Stimulated activated memory B cell treated with anti-CD40 and anti-IgM and Interleukin-4, amounts not matched to agents 10 μg/mL and 1 μg/mL and 100 μg/mL, for 72 hours (primary cell): ENCODE measurements around the gene AVPR1B.
A peak's percentile ranks its signal among the peaks of the same experiment; 100 is the strongest.

Experiments
- ATAC-seq: fragments of 150-1000 bp; cut with Tn5 transposase; 2 replicates; pipeline ENCODE4 v1.10.0; 2021
- H3K27ac Mint-ChIP-seq: one replicate; pipeline ENCODE4 v1.8.0; 2022; ENCODE audit warnings: mild to moderate bottlenecking, mixed read lengths
- H3K27me3 Mint-ChIP-seq: one replicate; pipeline ENCODE4 v1.8.0; 2022; ENCODE audit warnings: mixed read lengths
- H3K36me3 Mint-ChIP-seq: one replicate; pipeline ENCODE4 v1.8.0; 2022; ENCODE audit warnings: mixed read lengths
- H3K4me1 Mint-ChIP-seq: one replicate; pipeline ENCODE4 v1.8.0; 2022; ENCODE audit warnings: mixed read lengths
- H3K4me3 Mint-ChIP-seq: one replicate; pipeline ENCODE4 v1.8.0; 2022; ENCODE audit warnings: mild to moderate bottlenecking, moderate library complexity, mixed read lengths
- H3K9me3 Mint-ChIP-seq: one replicate; pipeline ENCODE4 v1.8.0; 2022; ENCODE audit warnings: mixed read lengths

Gene AVPR1B

DNA sequence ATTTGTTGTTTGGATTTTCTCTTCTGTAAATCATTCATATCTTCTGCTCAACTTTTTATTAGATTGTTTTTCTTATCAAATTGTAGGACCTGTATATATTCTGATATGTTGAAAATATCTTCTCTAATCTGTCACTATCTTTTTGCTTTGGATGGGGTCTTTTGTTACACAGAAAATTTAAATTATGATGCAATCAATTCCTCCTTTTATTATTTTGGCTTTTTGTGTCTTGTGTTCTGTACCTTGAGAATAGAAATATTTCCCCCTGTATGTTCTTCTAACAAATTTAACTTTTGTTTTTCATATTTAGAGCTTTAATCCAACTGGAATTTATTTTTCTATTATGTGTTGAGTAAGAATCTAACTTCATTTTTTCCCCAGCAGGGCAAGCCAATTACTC lies 3.2 kb upstream of the AVPR1B start:
- Mint-ChIP-seq H3K4me3 (no peak overlapping the region), H3K27ac (no peak overlapping the region), H3K4me1 (peaks cover 19% of the 10 kb centered on the region), H3K36me3 (peaks cover 9% of the 10 kb centered on the region), H3K9me3 (peaks cover 8% of the 10 kb centered on the region), H3K27me3 (peaks cover 60% of the 10 kb centered on the region)
- ATAC-seq, result no peak

DNA sequence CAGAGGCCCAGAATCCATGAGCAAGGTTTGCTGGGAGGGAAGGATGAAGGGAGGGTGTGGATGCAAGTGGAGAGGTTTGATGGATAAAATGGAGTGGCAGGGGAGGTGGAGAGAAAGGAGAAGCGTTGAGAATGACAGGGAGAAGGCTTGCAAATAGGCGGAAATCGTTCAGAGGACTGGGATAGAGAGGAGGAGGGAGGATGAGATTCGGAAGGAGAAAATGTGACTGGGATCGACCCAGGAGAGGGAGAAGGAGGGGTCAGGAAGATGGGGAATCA lies 376 bp downstream of the AVPR1B start:
- peak overlapping the region; percentile 58 for H3K27ac Mint-ChIP-seq
- H3K27me3 Mint-ChIP-seq, result peaks cover 50% of the 10 kb centered on the region
- peak overlapping the region; percentile 73 for H3K4me3 Mint-ChIP-seq
- peaks cover 19% of the 10 kb centered on the region for H3K4me1 Mint-ChIP-seq
- peaks cover 8% of the 10 kb centered on the region for H3K36me3 Mint-ChIP-seq
- H3K9me3 Mint-ChIP-seq, result peaks cover 6% of the 10 kb centered on the region
- ATAC-seq, result no peak

DNA sequence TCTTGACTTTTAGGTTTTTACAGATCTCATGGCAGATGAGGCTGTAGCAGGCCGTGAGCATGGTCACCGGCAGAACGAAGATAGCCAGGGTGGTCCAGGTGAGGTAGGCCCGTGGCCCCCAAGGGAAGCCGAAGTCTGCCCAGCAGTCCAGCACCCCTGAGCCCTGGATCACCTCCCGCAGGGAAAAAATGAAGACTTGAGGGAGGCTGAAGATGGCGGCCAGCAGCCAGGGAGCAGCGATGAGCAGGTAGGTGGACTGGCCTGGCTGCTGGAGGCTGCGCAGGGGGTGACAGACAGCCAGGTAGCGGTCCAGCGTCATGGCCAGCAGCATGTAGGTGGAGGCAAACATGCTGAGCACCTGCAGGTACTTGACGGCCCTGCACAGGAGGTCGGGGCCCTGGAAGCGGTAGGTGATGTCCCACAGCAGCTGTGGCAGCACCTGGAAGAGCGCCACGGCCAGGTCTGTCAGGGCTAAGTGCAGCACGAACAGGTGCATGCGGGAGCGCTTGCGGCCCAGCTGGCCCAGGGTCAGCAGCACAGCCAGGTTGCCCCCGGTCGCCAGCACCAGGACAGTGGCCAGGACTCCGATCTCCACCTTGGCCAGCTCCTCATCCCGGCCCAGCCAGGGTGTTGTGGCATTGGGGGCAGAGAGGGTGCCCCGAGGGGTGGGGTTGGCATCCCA lies 856 bp downstream of the AVPR1B start:
- Mint-ChIP-seq H3K4me3 (peak overlapping the region; percentile 73), H3K9me3 (peaks cover 2% of the 10 kb centered on the region), H3K4me1 (peaks cover 19% of the 10 kb centered on the region), H3K27ac (peak overlapping the region; percentile 58), H3K27me3 (peaks cover 48% of the 10 kb centered on the region), H3K36me3 (peaks cover 3% of the 10 kb centered on the region)
- ATAC-seq, result no peak

DNA sequence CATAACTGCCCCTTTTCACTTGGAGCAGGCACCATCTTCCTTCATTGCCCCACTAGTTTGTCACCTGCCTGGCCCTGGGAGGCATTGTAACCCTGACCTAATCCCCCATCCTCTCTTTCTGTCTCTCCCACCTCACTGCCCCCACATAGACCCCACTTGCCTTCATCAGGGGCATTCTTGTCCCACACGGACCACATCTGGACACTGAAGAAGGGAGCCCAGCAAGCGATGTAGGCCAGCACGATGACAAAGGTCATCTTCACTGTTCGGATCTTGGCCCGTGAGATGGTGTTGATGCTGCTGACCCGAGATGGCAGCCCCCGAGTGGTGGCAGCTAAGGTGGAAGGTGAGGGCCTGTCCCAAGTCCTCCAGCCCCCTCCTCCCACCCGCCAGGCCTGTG lies 1.4 kb downstream of the AVPR1B start:
- no peak for ATAC-seq
- peak overlapping the region; percentile 58 for H3K27ac Mint-ChIP-seq
- peaks cover 19% of the 10 kb centered on the region for H3K4me1 Mint-ChIP-seq
- H3K36me3 Mint-ChIP-seq, result no peaks in the 10 kb centered on the region
- H3K27me3 Mint-ChIP-seq, result peaks cover 42% of the 10 kb centered on the region
- no peak overlapping the region for H3K4me3 Mint-ChIP-seq
- H3K9me3 Mint-ChIP-seq, result no peaks in the 10 kb centered on the region

DNA sequence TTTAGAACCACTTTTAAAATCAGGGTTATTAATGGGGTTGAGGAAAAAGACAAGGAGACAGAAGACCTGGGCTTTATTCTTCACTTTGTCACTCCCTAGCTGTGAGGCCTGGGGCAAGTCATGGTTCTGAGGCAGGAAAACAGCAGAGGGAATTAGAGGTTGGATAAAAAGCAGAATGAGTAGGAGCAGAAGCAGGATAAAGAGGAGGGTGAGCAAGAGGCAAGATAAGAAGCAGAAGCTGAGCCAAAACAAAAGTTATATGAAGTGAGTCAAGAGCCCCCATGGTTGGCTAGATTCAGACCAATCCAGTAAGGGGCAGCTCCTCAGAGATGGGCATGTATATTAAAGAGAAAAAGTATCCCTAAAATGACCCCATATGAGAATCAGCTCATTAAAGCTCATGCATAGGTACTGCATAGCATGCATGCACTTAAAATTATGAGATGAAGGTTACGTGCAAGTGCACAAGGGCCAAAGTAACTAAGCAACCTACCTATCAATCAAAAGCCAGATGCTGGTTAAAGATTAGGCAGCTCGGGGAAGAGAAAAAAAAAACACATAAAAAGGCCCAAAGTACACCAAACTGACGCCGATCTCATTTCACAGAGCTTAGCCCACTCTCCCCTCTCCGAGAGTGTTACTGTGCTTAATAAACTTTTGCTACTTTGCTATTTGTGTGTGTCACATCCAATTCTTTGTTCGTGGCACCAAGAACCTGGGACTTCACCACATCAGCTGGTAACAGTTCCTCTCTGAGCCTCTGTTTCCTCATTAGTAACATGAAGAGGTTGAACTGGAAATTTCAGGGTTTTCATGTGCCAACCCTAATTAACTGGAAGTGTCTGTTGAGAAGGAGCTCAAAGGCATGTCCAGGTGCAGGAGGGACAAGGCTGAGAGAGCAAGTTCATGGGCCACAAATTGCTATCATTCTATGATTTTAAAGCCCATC lies 2.2 kb downstream of the AVPR1B start:
- no peak for ATAC-seq
- no peaks in the 10 kb centered on the region for H3K36me3 Mint-ChIP-seq
- no peaks in the 10 kb centered on the region for H3K9me3 Mint-ChIP-seq
- no peak overlapping the region for H3K4me3 Mint-ChIP-seq
- peaks cover 19% of the 10 kb centered on the region for H3K4me1 Mint-ChIP-seq
- no peak overlapping the region for H3K27ac Mint-ChIP-seq
- peaks cover 34% of the 10 kb centered on the region for H3K27me3 Mint-ChIP-seq

DNA sequence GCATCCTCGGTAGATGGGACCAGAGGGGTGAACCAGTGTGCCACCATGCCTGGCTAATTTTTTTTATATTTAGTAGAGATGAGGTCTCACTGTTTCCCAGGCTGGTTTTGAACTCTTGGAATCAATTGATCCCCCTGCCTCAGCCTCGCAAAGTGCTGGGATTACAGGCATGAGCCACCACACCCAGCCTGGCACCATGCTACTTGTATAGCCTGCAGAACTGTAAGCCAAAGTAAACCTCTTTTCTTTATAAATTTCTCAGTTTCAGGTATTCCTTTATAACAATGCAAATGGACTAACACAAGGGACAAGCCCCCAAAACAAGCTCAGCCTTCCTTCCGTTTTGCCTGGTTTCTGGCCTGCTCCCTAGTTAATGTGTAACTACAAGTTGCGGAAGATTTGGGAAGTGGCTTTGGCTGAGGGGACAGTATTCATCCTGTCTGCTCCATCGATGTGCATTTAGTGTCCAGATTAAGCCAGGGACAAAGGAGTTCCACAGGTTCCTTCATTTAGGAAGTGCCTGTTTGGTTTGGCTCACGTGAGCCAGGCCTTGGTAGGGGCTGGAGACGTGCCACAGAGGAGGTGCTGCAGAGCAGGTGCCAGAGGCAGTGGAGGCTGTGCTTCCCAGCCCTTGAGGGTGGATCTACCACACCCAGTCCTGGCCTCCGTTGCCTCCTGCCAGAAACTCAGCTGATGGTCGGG lies 4.4 kb downstream of the AVPR1B start:
- Mint-ChIP-seq H3K4me1 (peaks cover 13% of the 10 kb centered on the region), H3K27me3 (peaks cover 15% of the 10 kb centered on the region), H3K4me3 (no peak overlapping the region), H3K9me3 (no peaks in the 10 kb centered on the region), H3K27ac (no peak overlapping the region), H3K36me3 (no peaks in the 10 kb centered on the region)
- ATAC-seq, result no peak

DNA sequence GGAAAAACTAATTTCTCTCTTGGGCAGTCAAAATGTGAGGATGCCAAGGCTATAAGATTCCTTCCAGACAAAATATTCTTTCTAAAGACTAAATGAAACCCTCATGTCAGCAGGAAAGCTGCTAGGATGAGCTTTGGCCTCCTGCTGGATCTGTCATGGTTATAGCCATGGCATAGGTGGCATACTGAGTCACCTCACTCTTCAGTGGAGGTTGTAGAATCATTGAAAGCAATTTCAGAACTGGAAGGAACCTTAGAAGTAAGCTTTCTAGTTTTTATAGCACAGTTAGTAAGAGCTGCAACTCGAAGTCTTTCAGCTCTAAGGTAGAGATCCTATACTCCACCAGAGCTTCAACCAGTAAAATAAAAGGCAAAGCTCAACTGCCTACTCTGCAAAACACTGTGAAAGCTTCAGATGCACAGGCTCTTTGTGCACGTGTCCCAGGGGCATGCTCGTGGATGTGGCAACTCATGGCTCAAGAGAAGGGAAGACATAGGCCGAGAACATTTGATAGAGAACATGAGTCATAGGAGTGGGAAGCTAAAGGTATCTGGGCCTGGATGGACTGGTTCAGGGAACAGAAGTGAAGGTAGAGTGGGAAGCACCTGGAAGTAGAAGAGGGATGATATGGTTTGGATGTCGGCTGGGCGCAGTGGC lies 5.8 kb downstream of the AVPR1B start:
- no peaks in the 10 kb centered on the region for H3K36me3 Mint-ChIP-seq
- H3K4me1 Mint-ChIP-seq, result peaks cover 5% of the 10 kb centered on the region
- peaks cover 2% of the 10 kb centered on the region for H3K27me3 Mint-ChIP-seq
- ATAC-seq, result no peak
- H3K27ac Mint-ChIP-seq, result no peak overlapping the region
- H3K4me3 Mint-ChIP-seq, result no peak overlapping the region
- no peaks in the 10 kb centered on the region for H3K9me3 Mint-ChIP-seq

DNA sequence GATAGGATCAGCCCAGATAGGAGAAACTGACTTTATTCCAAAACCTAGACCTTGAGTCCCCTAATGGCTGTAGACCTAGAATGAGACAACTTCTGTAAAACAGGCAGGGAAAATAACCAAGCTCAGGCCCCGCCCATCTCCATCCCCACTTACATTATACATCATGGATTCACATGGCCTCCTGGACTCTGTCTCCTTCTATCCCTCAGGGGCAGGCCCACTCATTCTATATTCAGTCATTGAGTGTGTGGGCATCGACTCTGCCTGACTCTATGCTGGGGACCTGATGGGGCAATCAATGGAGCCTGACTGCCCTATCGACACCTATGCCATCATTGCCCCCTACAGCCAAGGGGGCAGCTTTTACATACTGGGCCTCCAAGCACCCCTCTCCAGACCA lies 6.4 kb downstream of the AVPR1B start:
- no peak for ATAC-seq
- no peaks in the 10 kb centered on the region for H3K36me3 Mint-ChIP-seq
- no peak overlapping the region for H3K27ac Mint-ChIP-seq
- H3K9me3 Mint-ChIP-seq, result no peaks in the 10 kb centered on the region
- H3K4me1 Mint-ChIP-seq, result peaks cover 7% of the 10 kb centered on the region
- no peaks in the 10 kb centered on the region for H3K27me3 Mint-ChIP-seq
- no peak overlapping the region for H3K4me3 Mint-ChIP-seq

DNA sequence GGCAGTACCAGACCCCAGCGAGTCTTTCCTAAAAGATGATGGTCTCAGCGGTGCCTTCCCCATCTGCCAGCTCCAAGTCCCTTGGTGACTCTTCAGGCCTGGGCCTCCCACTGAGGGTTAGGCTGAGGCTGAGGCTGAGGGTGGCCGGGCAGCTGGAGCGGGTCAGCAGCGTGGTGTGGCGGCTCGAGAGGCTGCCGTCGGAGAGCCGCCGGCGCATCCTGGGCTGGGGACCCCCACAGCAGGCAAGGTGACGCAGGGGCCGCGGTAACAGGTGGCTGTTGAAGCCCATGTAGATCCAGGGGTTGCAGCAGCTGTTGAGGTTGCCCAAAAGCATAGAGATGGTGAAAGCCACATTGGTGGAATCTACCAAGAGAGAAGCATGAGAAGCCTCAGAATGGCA lies 7.0 kb downstream of the AVPR1B start:
- Mint-ChIP-seq H3K36me3 (no peaks in the 10 kb centered on the region), H3K4me3 (no peak overlapping the region), H3K27ac (no peak overlapping the region), H3K9me3 (no peaks in the 10 kb centered on the region), H3K4me1 (peaks cover 7% of the 10 kb centered on the region), H3K27me3 (no peaks in the 10 kb centered on the region)
- no peak for ATAC-seq

DNA sequence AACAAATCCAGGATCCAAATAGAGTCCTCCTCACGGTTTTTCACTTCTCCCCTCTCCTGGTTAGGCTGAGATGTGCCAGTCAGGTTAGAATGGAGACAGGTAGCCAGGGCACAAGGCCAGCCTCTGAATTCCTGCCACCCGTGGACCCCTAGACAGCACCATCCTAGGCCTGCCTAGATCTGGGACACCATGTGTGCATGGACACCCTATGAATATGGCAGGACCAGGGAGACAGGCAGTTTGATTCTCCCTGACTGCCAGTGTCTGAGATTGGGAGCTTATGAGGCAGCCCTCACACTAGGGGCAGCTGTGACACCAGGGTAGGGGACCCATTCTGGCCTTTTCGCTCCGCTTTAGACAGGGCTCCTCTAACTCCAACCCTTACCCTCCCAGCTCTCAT lies 7.5 kb downstream of the AVPR1B start:
- Mint-ChIP-seq H3K27me3 (no peaks in the 10 kb centered on the region), H3K4me3 (no peak overlapping the region), H3K36me3 (no peaks in the 10 kb centered on the region), H3K27ac (no peak overlapping the region), H3K4me1 (peaks cover 7% of the 10 kb centered on the region), H3K9me3 (no peaks in the 10 kb centered on the region)
- ATAC-seq, result no peak

DNA sequence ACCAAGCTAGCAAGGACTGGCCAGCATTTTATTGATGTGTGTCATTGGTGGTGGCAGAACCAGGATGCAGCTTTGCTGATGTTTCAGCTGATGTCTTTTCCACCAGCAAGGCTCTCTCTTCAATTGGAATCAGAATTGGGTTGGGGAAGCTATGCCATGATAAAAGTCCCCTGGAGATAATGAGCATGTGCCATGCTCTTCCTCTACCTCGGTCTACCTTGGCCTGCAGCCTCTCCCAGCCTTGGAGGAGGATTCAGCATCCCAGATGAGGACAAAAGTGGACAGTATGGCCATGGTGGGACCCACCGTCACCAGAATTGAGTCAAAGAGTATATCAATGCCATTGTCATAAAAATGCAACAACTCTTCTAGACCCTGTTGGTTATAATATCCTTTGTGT lies 8.6 kb downstream of the AVPR1B start:
- peaks cover 7% of the 10 kb centered on the region for H3K4me1 Mint-ChIP-seq
- no peaks in the 10 kb centered on the region for H3K36me3 Mint-ChIP-seq
- H3K27ac Mint-ChIP-seq, result no peak overlapping the region

DNA sequence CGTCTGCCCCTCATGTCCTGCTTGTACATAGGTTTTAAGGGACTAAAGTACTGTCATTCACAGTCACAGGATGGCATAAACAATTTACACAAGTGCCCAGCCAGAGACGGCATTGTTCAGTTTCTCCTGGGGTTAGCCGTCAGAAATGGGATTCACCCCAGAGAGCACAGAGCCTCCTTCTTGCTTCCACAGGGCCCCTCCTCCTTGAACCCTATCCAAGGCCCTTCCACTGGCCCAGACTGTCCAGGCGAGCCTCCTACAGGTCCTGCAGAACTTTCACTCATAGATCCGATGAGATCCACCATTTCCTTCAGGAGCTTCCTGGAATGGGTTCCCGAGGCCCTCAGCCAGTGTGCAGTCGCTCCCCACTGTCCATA lies 10.0 kb downstream of the AVPR1B start:
- Mint-ChIP-seq H3K27ac (no peak overlapping the region), H3K36me3 (no peaks in the 10 kb centered on the region)

More for the DNA sequence above, 8.6 kb downstream of the AVPR1B start:
- no peak for ATAC-seq
- H3K27me3 Mint-ChIP-seq, result no peaks in the 10 kb centered on the region
- H3K4me3 Mint-ChIP-seq, result no peak overlapping the region
- no peaks in the 10 kb centered on the region for H3K9me3 Mint-ChIP-seq

DNA sequence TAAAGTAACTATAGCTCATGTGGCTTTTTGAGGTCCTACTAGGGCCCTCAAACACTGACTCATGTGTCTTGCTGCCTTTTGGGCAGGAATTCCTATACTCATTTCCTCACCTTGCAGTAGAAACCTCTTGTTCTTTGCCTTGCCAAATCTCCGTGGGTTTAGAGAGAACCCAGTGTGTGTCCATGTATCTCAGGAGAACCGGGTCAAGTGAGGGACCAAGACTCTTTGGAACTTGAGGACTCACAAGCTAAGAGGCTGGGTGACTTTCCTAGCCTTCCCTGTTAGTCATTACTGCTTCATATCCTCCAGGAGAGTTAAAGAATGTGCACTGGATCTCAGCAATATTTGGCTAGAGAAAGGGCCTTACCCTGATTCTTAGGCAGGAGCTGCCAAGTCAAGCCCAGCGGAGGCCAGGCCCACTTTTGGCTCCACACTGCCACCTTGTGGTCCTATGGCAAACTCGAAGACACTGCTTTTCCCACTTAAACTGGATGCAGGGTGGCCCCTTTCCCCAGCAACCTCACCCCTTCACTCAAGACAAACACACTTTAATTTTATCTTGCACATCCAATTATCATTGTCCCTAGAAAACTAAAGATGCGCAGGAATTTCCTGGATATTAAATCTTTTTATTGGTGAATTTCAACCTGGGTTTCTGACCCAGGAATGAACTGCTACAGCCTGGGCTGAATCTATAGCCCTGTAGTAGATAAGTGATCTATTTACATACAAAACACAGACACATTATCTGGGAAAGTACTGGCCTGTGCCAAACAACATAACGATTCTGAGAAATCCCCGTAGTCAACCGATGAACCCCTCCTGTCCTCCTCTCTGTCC lies 10.6 kb downstream of the AVPR1B start:
- Mint-ChIP-seq H3K27me3 (no peaks in the 10 kb centered on the region), H3K4me1 (peaks cover 18% of the 10 kb centered on the region), H3K9me3 (no peaks in the 10 kb centered on the region), H3K4me3 (no peak overlapping the region), H3K36me3 (no peaks in the 10 kb centered on the region), H3K27ac (peak overlapping the region; percentile 26)
- ATAC-seq, result peak; percentile 87

More for the DNA sequence above, 10.0 kb downstream of the AVPR1B start:
- Mint-ChIP-seq H3K9me3 (no peaks in the 10 kb centered on the region), H3K27me3 (no peaks in the 10 kb centered on the region), H3K4me3 (no peak overlapping the region), H3K4me1 (peaks cover 12% of the 10 kb centered on the region)
- no peak for ATAC-seq

DNA sequence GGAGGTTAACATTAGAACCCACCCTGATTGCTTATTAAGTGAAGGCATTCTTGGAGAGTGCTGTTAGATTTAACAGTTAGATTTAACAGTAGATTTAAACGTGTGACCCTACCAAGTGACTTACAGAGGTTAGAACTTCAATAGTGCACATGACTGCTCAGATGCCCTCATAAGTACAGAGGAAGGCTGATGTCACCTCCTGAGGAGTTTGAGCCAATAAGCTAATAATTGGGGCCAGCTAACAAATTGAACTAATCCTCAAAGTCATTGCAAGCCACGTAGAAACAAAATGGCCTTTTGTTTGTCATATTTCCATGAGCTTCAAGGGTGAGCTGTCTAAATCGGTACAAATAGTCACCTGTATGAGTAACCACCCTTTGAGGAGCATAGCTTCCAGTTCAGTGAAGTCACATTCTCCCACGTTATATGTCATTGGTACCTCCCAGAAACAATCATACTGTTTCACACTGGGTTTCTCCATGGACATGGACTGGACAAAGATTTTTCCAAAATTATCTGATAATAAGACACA lies 11.7 kb downstream of the AVPR1B start:
- Mint-ChIP-seq H3K4me3 (no peak overlapping the region), H3K27me3 (no peaks in the 10 kb centered on the region), H3K4me1 (peaks cover 28% of the 10 kb centered on the region), H3K27ac (peak overlapping the region; percentile 26), H3K9me3 (no peaks in the 10 kb centered on the region), H3K36me3 (peaks cover 7% of the 10 kb centered on the region)
- no peak for ATAC-seq
